ENCODE results near the gene MAPK1IP1L. TPM values are rescaled to one million over a fixed set of nuclear protein-coding genes. Genes with fewer than 3 reads are reported as not detected.

Gene MAPK1IP1L
- total RNA-seq, 2 donors from 2014 or later, result 51.3 to 137 TPM

DNA sequence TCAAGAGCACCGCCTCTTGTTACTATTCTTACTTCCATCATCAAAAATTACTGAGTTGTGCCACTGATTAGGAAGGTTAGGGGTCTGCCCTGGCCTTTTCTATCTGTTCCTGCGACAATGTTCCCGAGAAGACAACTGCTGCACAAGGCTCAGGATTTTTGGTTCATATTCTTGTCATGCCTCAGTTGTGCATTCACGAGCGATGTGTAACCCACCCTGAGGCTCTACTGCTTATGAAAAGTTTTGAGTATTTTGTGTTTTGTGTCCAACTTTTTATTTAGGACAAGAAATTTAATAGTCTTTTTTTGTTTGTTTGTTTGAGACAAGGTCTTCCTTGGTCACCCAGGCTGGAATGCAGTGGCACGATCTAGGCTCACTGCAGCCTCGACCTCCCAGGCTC lies 54.5 kb downstream of the MAPK1IP1L start:
- Histone ChIP-seq H3K27me3 (replicated peaks; ENCODE audit: insufficient read depth) (no peaks in the 10 kb centered on the region), H3K4me1 (replicated peaks) (peaks cover 21% of the 10 kb centered on the region), H3K36me3 (no peaks in the 10 kb centered on the region), H3K27ac (peak overlapping the region; percentile 32 to 89), H3K4me3 (no peak overlapping the region), H3K9me3 (no peaks in the 10 kb centered on the region)
- TF ChIP-seq, protein P1, sequence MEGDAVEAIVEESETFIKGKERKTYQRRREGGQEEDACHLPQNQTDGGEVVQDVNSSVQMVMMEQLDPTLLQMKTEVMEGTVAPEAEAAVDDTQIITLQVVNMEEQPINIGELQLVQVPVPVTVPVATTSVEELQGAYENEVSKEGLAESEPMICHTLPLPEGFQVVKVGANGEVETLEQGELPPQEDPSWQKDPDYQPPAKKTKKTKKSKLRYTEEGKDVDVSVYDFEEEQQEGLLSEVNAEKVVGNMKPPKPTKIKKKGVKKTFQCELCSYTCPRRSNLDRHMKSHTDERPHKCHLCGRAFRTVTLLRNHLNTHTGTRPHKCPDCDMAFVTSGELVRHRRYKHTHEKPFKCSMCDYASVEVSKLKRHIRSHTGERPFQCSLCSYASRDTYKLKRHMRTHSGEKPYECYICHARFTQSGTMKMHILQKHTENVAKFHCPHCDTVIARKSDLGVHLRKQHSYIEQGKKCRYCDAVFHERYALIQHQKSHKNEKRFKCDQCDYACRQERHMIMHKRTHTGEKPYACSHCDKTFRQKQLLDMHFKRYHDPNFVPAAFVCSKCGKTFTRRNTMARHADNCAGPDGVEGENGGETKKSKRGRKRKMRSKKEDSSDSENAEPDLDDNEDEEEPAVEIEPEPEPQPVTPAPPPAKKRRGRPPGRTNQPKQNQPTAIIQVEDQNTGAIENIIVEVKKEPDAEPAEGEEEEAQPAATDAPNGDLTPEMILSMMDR (IDR thresholded peaks at IDR 0.05), result no peak
- TF ChIP-seq POLR2AphosphoS5 (IDR thresholded peaks at IDR 0.05), result no peak
- no peak for TF ChIP-seq POLR2A (IDR thresholded peaks at IDR 0.05)
- 88% methylated on average over 7 of the region's 7 CpGs for WGBS
- DNase-seq (ENCODE audit: low spot score), result no peak
- intact Hi-C loops (cut with DNase I), result no loop called here

DNA sequence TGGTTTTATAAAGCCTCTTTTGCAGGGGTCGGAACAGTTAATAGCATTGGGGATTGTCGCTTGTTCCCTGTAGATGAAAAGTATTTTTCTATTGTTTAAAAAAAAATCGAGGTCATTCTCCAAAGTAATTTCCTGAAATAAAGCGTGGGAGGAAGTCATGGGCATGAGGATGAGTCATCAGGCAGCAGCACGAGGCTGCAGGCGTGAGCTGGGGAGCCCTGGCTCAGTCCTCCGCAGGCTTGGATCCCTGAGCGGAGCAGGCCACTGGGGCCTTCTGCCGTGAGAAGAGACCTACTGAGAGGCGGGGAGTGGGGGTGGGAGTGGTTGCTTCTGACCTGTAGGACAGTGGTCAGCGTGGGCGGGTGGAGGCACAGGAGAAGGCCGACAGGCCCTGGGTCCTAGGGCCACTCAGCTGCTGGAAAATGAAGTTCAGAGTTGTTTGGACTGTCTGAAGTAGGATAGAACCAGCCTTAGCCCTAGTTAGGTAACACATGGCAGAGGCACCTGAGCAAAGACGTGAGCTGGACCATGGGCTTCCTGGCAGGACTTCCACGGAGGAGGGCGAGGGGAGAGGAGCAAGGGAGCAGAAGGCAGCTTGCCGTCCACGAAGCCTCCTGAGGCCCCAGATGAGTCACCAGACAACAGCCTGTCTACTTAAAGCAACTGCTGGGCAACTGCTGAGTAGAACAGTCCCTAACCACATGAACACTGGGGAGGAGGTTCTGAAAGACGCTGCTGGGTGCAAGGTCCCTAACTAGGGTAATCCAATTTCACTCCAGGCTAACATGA lies 56.5 kb downstream of the MAPK1IP1L start:
- DNase-seq (ENCODE audit: low spot score), result peak; percentile 70
- Histone ChIP-seq H3K4me3 (no peak overlapping the region), H3K27ac (peak overlapping the region; percentile 82 to 89), H3K9me3 (no peaks in the 10 kb centered on the region), H3K36me3 (no peaks in the 10 kb centered on the region), H3K4me1 (replicated peaks) (peaks cover 14% of the 10 kb centered on the region), H3K27me3 (replicated peaks; ENCODE audit: insufficient read depth) (no peaks in the 10 kb centered on the region)
- intact Hi-C loops (cut with DNase I), result no loop called here
- 31% methylated on average over 19 of the region's 19 CpGs for WGBS
- TF ChIP-seq POLR2A (IDR thresholded peaks at IDR 0.05), result no peak
- TF ChIP-seq, protein P1 (IDR thresholded peaks at IDR 0.05), result no peak
- peak; percentile 96 for TF ChIP-seq POLR2AphosphoS5 (IDR thresholded peaks at IDR 0.05)

DNA sequence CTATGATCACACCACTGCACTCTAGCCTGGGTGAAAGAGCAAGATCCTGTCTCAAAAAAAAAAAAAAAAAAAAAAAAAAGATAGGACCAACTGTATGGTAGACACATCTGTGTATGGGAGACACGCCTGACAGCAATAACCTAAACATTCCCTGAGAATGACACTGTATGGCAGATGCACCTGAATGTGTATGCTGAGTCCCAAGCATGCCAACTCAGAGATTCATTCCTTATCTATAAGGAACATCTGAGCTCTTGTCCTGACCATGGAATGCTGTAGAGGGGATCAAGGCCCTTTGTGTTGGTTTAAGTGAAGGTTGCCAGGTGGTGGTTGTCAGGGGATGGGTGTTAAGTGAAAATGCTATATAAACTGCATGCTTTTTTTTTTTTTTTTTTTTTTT lies 58.4 kb downstream of the MAPK1IP1L start:
- DNase-seq (ENCODE audit: low spot score), result no peak
- Histone ChIP-seq H3K9me3 (no peaks in the 10 kb centered on the region), H3K27ac (no peak overlapping the region), H3K27me3 (replicated peaks; ENCODE audit: insufficient read depth) (no peaks in the 10 kb centered on the region), H3K36me3 (no peaks in the 10 kb centered on the region), H3K4me3 (no peak overlapping the region), H3K4me1 (replicated peaks) (no peaks in the 10 kb centered on the region)
- TF ChIP-seq POLR2AphosphoS5 (IDR thresholded peaks at IDR 0.05) (no peak), POLR2A (IDR thresholded peaks at IDR 0.05) (no peak)
- TF ChIP-seq, protein P1 (IDR thresholded peaks at IDR 0.05), result no peak
- intact Hi-C loops (cut with DNase I), result no loop called here
- 96% methylated on average over 1 of the region's 1 CpG for WGBS

DNA sequence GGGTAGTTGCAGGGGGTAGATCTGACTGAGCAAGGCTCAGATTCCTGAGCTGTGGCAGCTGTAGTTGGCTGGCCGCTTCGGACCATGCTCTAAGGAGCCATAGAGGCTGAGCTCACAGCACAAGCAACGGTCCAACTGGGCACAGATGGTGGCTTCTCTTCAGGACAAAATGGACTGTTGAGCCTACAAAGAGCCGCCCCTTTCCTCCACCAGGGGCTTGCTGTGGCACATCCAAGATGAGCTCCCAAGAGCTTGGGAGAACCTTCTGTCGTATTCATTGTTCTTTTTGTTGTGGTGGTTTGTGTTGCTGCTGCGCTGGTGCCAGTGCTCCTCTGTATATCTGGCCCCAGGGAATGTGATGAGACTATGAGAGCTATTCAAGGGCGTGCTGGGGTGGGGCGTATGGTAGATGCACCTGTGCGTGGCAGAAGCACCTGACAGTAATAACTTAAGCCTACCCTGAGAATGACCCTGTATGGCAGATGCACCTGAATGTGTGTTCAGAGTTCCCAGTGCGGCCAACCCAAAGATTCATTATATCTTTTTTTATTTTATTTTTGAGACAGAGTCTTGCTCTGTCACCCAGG lies 59.8 kb downstream of the MAPK1IP1L start:
- 92% methylated on average over 10 of the region's 10 CpGs for WGBS
- Histone ChIP-seq H3K27me3 (replicated peaks; ENCODE audit: insufficient read depth) (no peaks in the 10 kb centered on the region), H3K36me3 (no peaks in the 10 kb centered on the region)

More for the DNA sequence above, 59.8 kb downstream of the MAPK1IP1L start:
- DNase-seq (ENCODE audit: low spot score), result no peak
- H3K4me3 ChIP-seq, result no peak overlapping the region
- intact Hi-C loops (cut with DNase I), result no loop called here
- no peak overlapping the region for H3K27ac ChIP-seq
- TF ChIP-seq POLR2A (IDR thresholded peaks at IDR 0.05) (no peak), POLR2AphosphoS5 (IDR thresholded peaks at IDR 0.05) (no peak)
- TF ChIP-seq, protein P1 (IDR thresholded peaks at IDR 0.05), result no peak
- no peaks in the 10 kb centered on the region for H3K9me3 ChIP-seq
- no peaks in the 10 kb centered on the region for H3K4me1 ChIP-seq (replicated peaks)

All from prostate gland (tissue), 2 donors.